HepG2 (cell line): ENCODE results near the gene KCNQ2. TPM values are rescaled to one million over a fixed set of nuclear protein-coding genes. Genes with fewer than 3 reads are reported as not detected.

Experiments
- ATAD3A ChIP-seq: sonication (generic); formaldehyde crosslinking; IDR thresholded peaks from 2 replicates; pipeline ENCODE4 v1.4.0; 2020; ENCODE audit warnings: missing genetic modification reagents
- THAP8 ChIP-seq: sonication (generic); formaldehyde crosslinking; IDR thresholded peaks from 2 replicates; pipeline ENCODE4 v1.5.1; 2020; ENCODE audit warnings: missing genetic modification reagents, mild to moderate bottlenecking, borderline replicate concordance
- ZBTB46 ChIP-seq: sonication (generic); formaldehyde crosslinking; IDR thresholded peaks from 2 replicates; pipeline ENCODE4 v1.4.0; 2020; ENCODE audit warnings: mild to moderate bottlenecking, missing genetic modification reagents, borderline replicate concordance
- ZBTB7B ChIP-seq: sonication (generic); formaldehyde crosslinking; IDR thresholded peaks from 2 replicates; pipeline ENCODE4 v1.4.0; 2020; ENCODE audit warnings: missing genetic modification reagents
- ZHX2 ChIP-seq, 2 experiments: sonication (generic) in 1 of 2; formaldehyde crosslinking in 1 of 2; IDR thresholded peaks; 2 replicates each; pipeline versions ENCODE4 v1.6.1 to v1.9.0; 2014 to 2022; ENCODE audit warnings: antibody characterized with exemption in 1 of 2, borderline replicate concordance in 1 of 2, inconsistent platforms in 1 of 2, low read depth in 1 of 2, missing genetic modification reagents in 1 of 2
- ZNF276 ChIP-seq: sonication (generic); formaldehyde crosslinking; IDR thresholded peaks from 2 replicates; pipeline ENCODE4 v1.4.0; 2020; ENCODE audit warnings: mild to moderate bottlenecking, low read depth, missing genetic modification reagents
- ZNF280D ChIP-seq: sonication (generic); formaldehyde crosslinking; IDR thresholded peaks from 2 replicates; pipeline ENCODE4 v1.5.1; 2020; ENCODE audit warnings: mild to moderate bottlenecking, missing genetic modification reagents
- ZNF720 ChIP-seq: sonication (generic); formaldehyde crosslinking; IDR thresholded peaks from 2 replicates; pipeline ENCODE4 v1.4.0; 2020; ENCODE audit warnings: missing genetic modification reagents
- ZNF747 ChIP-seq: sonication (generic); formaldehyde crosslinking; IDR thresholded peaks from 2 replicates; pipeline ENCODE4 v1.8.1; 2023; ENCODE audit warnings: missing genetic modification reagents, mild to moderate bottlenecking, borderline replicate concordance
- polyA plus RNA-seq, 8 experiments: library from polyadenylated mRNA; depleted of rRNA in 3 of 8; stranded (reverse) in 7 of 8; unstranded in 1 of 8; fragments of >200 nt; fragmentation: Illumina TruSeq in 4 of 8; extraction: Trizol in 4 of 8; gene quantifications; 2 replicates each; pipeline versions ENCODE4 v1.2.1 to v1.2.3, GENCODE V29; 2011 to 2016; ENCODE audit warnings: low read depth in 4 of 8, missing spikeins in 1 of 8, mixed read lengths in 1 of 8; ENCODE audit not compliant: insufficient read depth in 1 of 8
- total RNA-seq, 5 experiments: library from RNA; depleted of rRNA; stranded (reverse); fragments of >200 nt; fragmentation: Illumina TruSeq; extraction: Trizol; gene quantifications; 2 replicates each; pipeline ENCODE4 v1.2.3, GENCODE V29; 2016; ENCODE audit warnings: low read depth in 1 of 5

Gene KCNQ2
- total and polyA plus RNA-seq, 2 of the 13 experiments (the other 11 are each of a cell fraction or from before 2014, with no cell fraction given) = not detected

GRCh38 chr20:63416631-63417030 lies 55.8 kb downstream of the KCNQ2 start (continued):
- TF ChIP-seq ZHX2 (IDR thresholded peaks at IDR 0.05; ENCODE audit: low read depth) (no peak), ZHX2 (CRISPR knock-in tag; IDR thresholded peaks at IDR 0.05; ENCODE audit: borderline replicate concordance) (no peak), ZNF747 (CRISPR knock-in tag) (no peak), ZNF276 (CRISPR knock-in tag) (no peak), ATAD3A (CRISPR knock-in tag) (no peak), ZBTB46 (CRISPR knock-in tag) (no peak), ZNF280D (CRISPR knock-in tag) (no peak), ZNF720 (no peak), THAP8 (CRISPR knock-in tag) (no peak), ZBTB7B (no peak)
